Midbrain (tissue), 1 donor: ENCODE measurements around the gene PCDH10.
"Not testable (repeated sequence)": the region's sequence is repeated elsewhere in the genome, so short reads cannot be mapped to it uniquely, and the experiment has no call there.

ENCODE experiments used
- DNase-seq: peaks from one replicate; lab custom pipeline; 2025; lab: John Stamatoyannopoulos, UW

PCDH10 gene

GRCh38 chr4:133150486-133151340 lies 1.6 kb downstream of the PCDH10 start:
- no peak for DNase-seq

- peak; percentile 71 for DNase-seq
Observed at GRCh38 chr4:133151341-133151690, 2.2 kb downstream of the PCDH10 start.

- peak; percentile 76 for DNase-seq
Observed at GRCh38 chr4:133151691-133152329, 2.7 kb downstream of the PCDH10 start.

- no peak for DNase-seq
Observed at GRCh38 chr4:133152330-133152821, 3.3 kb downstream of the PCDH10 start.

DNA sequence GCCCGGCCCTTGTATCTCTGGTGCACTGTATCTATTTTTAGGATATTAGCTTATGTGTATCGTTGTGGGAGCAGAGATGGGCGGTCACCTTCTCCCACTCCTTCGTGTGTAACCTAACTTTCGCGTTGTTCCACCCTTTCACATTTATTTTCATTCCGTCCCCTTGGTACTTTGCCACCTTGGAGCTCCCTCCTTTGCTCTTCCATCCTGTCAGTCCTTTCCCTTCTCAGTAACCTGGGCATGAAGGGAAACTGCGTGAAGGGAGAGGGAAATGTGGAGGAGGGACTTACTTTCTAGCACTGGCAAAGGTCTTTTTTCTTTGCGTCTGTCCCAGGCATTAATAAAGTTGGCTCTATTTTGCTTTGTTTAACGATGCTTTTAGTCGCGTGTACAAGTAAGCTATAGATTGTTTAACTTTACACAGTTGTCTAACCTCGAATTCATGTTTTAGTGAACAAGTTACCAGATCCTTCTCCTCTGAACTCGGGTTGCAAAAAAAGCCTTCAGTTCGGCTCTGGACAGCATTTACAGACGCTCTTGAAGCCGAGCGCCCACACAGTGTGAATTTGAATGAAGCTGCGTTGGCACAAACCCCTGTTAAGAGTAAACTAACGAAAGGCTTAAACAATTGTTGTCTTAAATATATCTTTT lies 3.9 kb downstream of the PCDH10 start:
- peak; percentile 68 for DNase-seq

DNA sequence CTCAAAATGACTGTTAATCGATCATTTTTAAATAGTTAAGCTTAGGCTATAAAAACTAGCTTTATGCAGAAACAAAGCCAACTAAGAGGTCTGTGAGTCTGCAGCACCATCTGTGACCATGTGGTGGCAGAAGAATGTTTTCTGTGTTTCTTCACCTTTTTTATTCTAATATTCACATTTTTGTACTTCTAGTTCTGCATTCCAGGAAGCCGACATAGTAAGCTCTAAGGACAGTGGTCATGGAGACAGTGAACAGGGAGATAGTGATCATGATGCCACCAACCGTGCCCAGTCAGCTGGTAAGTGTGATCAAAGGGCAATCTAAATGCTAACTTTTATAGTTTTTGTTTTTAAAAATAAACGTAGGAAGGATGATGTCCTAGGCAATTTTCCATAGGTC lies 5.6 kb downstream of the PCDH10 start:
- DNase-seq = peak; percentile 64

DNA sequence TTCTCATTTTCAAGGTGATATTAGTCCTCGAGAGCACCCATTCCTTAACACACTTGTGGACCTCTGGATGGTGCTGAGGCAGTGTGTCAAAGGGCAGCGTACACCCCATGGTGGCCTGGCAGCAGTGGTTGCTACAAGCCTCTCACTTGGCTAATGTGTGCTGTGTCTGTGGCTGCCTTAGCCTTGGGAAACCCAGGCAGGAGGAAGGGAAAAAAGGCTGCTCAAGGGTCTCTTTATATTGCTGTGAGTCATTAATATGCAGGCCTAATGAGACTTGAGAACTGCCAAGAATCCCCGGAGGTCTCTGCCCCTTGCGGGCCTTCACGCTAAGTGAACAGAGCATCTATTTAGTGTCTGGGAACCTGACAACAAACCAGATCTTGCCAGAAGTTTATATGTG lies 7.0 kb downstream of the PCDH10 start:
- peak; percentile 81 for DNase-seq

- no peak for DNase-seq
Observed at GRCh38 chr4:133156556-133156955, 7.5 kb downstream of the PCDH10 start.

- peak; percentile 61 for DNase-seq
Observed at GRCh38 chr4:133157460-133158160, 8.5 kb downstream of the PCDH10 start.

DNA sequence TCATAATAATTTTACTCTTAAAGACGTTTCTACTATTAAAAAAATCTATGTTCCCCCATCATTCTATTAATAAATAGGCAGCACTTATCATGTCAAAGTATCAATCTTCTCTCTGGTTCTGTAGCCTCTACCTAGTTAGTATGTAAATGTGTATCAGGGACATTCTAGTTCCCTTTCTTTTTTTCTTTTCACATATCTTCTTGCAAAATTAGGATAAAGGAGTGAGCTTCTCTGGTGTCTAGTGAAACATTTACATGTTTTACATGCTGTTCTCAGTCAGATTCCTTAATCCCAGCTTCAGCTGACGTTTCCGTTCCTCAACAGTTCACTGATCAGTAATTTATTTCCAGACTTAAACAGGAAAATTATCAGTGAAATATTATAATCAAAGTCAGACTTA lies 11.8 kb downstream of the PCDH10 start:
- DNase-seq = no peak

GRCh38 chr4:133161570-133162295 lies 12.6 kb downstream of the PCDH10 start:
- DNase-seq = no peak

DNA sequence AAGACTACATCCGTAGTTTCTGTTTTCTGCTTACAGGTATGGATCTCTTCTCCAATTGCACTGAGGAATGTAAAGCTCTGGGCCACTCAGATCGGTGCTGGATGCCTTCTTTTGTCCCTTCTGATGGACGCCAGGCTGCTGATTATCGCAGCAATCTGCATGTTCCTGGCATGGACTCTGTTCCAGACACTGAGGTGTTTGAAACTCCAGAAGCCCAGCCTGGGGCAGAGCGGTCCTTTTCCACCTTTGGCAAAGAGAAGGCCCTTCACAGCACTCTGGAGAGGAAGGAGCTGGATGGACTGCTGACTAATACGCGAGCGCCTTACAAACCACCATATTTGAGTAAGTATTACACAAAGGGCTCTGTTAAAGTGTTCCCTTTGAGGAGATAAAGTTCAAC lies 13.8 kb downstream of the PCDH10 start:
- peak; percentile 53 for DNase-seq

DNA sequence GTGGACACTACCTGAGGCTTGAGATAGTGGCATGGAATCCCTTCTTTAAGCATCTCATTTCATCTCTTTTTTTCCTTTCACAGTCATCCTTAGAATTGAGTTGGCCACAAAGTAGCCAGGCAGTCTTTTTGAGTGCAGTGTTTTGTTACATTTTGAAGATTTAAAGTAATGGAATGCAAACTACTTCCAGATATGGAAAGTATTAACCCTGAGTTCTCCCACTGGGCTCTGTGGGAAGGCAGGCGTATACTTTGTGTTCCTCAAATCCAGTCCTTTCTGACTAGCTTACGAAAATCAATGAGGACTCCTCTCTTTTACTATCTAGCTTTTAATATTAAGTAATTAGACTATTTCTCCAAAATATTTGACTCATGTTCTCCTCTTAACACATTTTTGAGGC lies 29.9 kb downstream of the PCDH10 start:
- no peak for DNase-seq

DNA sequence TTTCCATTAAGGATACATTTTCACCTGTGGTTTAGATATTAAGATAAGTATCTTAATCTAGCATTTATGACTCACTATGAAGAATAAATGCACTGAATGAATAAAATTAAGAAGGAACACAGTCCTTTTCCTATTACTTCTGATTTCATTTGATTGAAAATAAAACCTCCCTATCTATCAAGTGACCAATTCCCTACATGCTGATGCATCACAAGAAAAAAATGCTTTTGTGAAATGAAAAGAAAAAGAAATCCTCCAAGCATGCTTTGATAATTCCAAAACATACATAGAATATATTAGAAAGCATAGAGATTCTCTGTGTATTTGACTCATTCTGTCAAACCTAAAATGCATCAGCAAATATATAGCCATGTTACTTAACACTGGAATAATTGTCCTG lies 37.1 kb downstream of the PCDH10 start:
- DNase-seq = no peak

DNA sequence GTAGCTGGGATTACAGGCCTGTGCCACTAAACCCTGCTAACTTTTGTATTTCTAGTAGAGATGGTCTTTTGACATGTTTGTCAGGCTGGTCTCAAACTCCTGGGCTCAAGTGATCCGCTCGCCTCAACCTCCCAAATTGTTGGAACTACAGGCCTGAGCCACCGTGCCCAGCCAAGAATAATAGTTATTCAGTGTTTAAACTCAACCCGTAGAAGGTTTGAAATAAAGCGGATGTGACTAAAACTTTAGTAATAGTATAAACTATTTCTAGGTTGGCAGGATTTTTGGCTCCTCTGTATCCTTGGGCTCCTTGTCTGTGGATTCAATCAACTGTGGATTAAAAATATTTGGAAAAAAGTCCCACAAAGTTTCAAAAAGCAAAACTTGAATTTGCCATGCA lies 37.8 kb downstream of the PCDH10 start:
- no peak for DNase-seq

- DNase-seq = no peak
Observed at GRCh38 chr4:133188433-133189146, 39.5 kb downstream of the PCDH10 start.

DNA sequence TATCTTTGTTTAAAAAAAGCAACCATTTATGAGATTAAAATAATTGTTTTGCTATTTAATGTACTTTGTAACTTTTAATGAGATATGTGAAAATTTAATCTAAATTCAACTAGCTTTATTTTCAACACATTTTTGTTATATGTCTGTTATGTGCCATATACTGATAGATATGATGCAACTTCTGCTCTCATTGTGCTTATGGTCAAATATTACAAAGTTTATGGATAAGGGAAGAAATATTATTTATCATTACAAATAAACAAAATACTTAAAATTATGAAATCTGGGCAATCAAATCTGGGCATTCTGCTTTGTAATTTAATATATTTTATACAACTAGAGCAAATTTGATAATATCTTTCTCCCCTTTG lies 40.0 kb downstream of the PCDH10 start:
- DNase-seq = no peak

DNA sequence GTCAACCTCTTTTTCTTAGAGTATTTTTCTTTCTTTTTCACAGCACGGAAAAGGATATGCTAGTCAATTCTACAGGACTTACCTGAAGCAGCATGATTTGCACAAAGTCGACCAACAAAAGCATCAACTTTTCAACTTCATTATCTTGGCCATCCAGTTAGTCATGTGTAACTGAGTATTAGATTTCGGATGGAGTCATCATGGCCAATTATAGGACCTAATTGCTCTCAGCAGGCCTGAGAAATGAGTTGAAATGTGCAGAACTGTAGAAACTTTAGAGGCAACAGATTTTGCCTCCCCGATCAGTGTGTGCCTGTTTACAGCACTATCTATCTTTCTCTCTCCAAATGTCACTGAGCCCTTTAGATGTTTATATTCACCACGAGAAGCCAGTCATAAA lies 41.0 kb downstream of the PCDH10 start:
- no peak for DNase-seq

- no peak for DNase-seq
Observed at GRCh38 chr4:133208694-133209285, 59.7 kb downstream of the PCDH10 start.

GRCh38 chr4:133233922-133234321 lies 84.8 kb downstream of the PCDH10 start:
- no peak for DNase-seq

GRCh38 chr4:133240451-133240850 lies 91.4 kb downstream of the PCDH10 start:
- not testable (repeated sequence) for DNase-seq
